ENCODE data around the gene STXBP1.

DNA sequence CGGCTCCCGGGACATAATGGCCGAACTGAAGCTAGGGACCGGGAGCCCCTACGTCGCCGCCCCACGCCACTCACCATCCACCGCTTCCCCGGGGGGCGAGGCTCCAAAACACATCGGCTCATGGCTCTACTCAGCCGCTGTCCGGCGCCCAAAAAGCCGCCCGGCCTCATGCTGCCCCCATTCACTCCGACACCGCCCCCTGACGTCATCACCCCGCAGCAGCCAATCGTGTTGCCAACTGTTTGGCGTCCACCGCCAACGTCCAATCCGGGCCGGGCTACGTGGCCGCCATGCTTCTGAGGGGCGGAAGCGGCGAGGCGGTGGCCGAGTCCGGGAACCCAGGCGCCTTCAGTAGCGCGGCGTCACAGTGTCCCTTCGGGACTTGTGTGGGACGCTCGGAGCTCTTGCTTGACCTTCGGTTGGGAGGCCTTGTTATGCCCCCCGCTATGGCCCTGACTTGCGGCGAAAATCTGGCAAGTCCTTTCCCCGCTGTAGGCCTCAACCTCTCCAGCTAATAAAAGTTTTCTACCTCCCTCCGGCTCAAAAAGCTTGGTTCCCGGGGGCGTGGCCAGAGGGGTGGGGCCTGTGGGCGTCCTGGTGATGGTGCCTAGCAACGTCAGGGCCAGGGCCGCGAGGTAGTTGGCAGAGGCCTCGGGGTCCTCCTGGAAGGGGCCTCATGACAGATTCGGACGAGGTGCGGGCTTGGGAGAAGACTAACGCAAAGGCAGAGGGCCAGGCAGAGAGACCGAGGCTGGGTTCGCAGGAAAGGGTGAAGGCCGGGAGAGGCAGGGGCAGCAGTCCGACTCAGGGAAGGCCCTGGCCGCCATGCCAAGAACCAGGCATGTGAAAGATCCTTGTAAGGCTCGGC, 103.6 kb downstream of the STXBP1 start, which contains the start of the genes PTRH1 and TTC16:
- TF ChIP-seq, protein P1, sequence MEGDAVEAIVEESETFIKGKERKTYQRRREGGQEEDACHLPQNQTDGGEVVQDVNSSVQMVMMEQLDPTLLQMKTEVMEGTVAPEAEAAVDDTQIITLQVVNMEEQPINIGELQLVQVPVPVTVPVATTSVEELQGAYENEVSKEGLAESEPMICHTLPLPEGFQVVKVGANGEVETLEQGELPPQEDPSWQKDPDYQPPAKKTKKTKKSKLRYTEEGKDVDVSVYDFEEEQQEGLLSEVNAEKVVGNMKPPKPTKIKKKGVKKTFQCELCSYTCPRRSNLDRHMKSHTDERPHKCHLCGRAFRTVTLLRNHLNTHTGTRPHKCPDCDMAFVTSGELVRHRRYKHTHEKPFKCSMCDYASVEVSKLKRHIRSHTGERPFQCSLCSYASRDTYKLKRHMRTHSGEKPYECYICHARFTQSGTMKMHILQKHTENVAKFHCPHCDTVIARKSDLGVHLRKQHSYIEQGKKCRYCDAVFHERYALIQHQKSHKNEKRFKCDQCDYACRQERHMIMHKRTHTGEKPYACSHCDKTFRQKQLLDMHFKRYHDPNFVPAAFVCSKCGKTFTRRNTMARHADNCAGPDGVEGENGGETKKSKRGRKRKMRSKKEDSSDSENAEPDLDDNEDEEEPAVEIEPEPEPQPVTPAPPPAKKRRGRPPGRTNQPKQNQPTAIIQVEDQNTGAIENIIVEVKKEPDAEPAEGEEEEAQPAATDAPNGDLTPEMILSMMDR (conservative IDR thresholded peaks at IDR 0.05; ENCODE audit: low read depth, low read length), result no peak
- TF ChIP-seq POLR2A (IDR thresholded peaks at IDR 0.05; ENCODE audit: low read depth, low read length) (peak; percentile 43; the same call in 1 of the 2 replicates), FOS (IDR thresholded peaks at IDR 0.05; ENCODE audit: low read depth, low read length) (no peak), MXI1 (IDR thresholded peaks at IDR 0.05; ENCODE audit: borderline replicate concordance, low read depth, low read length) (peak; percentile 68), CHD1 (IDR thresholded peaks at IDR 0.05; ENCODE audit: low read depth, low read length) (no peak), MAFK (IDR thresholded peaks at IDR 0.05; ENCODE audit: low read depth, low read length) (no peak), SMC3 (IDR thresholded peaks at IDR 0.05; ENCODE audit: low read depth, low read length) (no peak), RAD21 (IDR thresholded peaks at IDR 0.05; ENCODE audit: low read length) (no peak), RFX5 (IDR thresholded peaks at IDR 0.05; ENCODE audit: low read depth, low read length) (no peak), BHLHE40 (IDR thresholded peaks at IDR 0.05; ENCODE audit: low read depth, low read length) (no peak)
- TF ChIP-seq, protein P2, sequence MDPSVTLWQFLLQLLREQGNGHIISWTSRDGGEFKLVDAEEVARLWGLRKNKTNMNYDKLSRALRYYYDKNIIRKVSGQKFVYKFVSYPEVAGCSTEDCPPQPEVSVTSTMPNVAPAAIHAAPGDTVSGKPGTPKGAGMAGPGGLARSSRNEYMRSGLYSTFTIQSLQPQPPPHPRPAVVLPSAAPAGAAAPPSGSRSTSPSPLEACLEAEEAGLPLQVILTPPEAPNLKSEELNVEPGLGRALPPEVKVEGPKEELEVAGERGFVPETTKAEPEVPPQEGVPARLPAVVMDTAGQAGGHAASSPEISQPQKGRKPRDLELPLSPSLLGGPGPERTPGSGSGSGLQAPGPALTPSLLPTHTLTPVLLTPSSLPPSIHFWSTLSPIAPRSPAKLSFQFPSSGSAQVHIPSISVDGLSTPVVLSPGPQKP (IDR thresholded peaks at IDR 0.05; ENCODE audit: borderline replicate concordance, low read depth, low read length), result no peak
- TF ChIP-seq, protein P3, sequence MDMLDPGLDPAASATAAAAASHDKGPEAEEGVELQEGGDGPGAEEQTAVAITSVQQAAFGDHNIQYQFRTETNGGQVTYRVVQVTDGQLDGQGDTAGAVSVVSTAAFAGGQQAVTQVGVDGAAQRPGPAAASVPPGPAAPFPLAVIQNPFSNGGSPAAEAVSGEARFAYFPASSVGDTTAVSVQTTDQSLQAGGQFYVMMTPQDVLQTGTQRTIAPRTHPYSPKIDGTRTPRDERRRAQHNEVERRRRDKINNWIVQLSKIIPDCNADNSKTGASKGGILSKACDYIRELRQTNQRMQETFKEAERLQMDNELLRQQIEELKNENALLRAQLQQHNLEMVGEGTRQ (IDR thresholded peaks at IDR 0.05; ENCODE audit: low read depth, low read length), result no peak; the same call in 1 of the 2 replicates
